Frontal cortex (tissue), 4 donors: ENCODE measurements around the gene ATP13A5. TPM values are rescaled to one million over a fixed set of nuclear protein-coding genes. Genes with fewer than 3 reads are reported as not detected.

Experiments used
- DNase-seq, 2 donors: peaks; one replicate each; pipeline ENCODE4 v3.0.0; 2012; ENCODE audit warnings: low spot score in 2 of 2
- FAIRE-seq: peaks from 2 replicates; lab custom pipeline; 2012; peaks lifted over from hg19 to GRCh38; lab: Jason Lieb, UNC
- total RNA-seq: library from RNA; depleted of rRNA; stranded (reverse); fragments of >200 nt; gene quantifications from one replicate; pipeline ENCODE4 v1.2.3, GENCODE V29; 2014
- donor health status: control.
- donor health status: control.
- donor health status: control.

The ATP13A5 gene
- total RNA-seq, 1 donor from 2014 or later, result 0.41 TPM

- no peak for FAIRE-seq
- no peak for DNase-seq
Measured at GRCh38 chr3:193271101-193271840, 107.3 kb downstream of the ATP13A5 start.

- no peak for DNase-seq
- no peak for FAIRE-seq
Measured at GRCh38 chr3:193270451-193270850, 108.1 kb downstream of the ATP13A5 start.

- FAIRE-seq (no peak), DNase-seq (no peak)
Measured at GRCh38 chr3:193269343-193270028, 109.1 kb downstream of the ATP13A5 start.

GRCh38 chr3:193262707-193263106 lies 115.8 kb downstream of the ATP13A5 start:
- FAIRE-seq, result no peak
- DNase-seq, result no peak

GRCh38 chr3:193261970-193262369 lies 116.6 kb downstream of the ATP13A5 start:
- DNase-seq (no peak), FAIRE-seq (no peak)

GRCh38 chr3:193253986-193254660 lies 124.4 kb downstream of the ATP13A5 start:
- FAIRE-seq (no peak), DNase-seq (no peak)

GRCh38 chr3:193250492-193250891 lies 128.1 kb downstream of the ATP13A5 start:
- FAIRE-seq (no peak), DNase-seq (no peak)

- FAIRE-seq (no peak), DNase-seq (no peak)
Measured at GRCh38 chr3:193248848-193249468, 129.6 kb downstream of the ATP13A5 start.

- FAIRE-seq, result no peak
Measured at GRCh38 chr3:193243571-193243970, 135.0 kb downstream of the ATP13A5 start.

GRCh38 chr3:193241716-193242115 lies 136.8 kb downstream of the ATP13A5 start:
- no peak for FAIRE-seq
- DNase-seq, result no peak

More at GRCh38 chr3:193243571-193243970, 135.0 kb downstream of the ATP13A5 start:
- DNase-seq, result no peak

- FAIRE-seq, result no peak
- DNase-seq, result peak; percentile 79 to 86
Measured at GRCh38 chr3:193240850-193241706, 137.5 kb downstream of the ATP13A5 start, which contains the start of gene PLAAT1. Gene PLAAT1 (plus strand): TSS chr3:193241222. CDS start chr3:193255651, 14,429 bp downstream.

- FAIRE-seq (no peak), DNase-seq (no peak)
Measured at GRCh38 chr3:193240436-193240849, 138.1 kb downstream of the ATP13A5 start.

GRCh38 chr3:193237030-193237429 lies 141.5 kb downstream of the ATP13A5 start:
- DNase-seq, result no peak
- no peak for FAIRE-seq

- FAIRE-seq (no peak), DNase-seq (no peak)
Measured at GRCh38 chr3:193236599-193236998, 142.0 kb downstream of the ATP13A5 start.

- DNase-seq (no peak), FAIRE-seq (no peak)
Measured at GRCh38 chr3:193231201-193231600, 147.4 kb downstream of the ATP13A5 start.

GRCh38 chr3:193230610-193231009 lies 147.9 kb downstream of the ATP13A5 start:
- no peak for DNase-seq
- no peak for FAIRE-seq

- DNase-seq, result no peak
- no peak for FAIRE-seq
Measured at GRCh38 chr3:193229851-193230420, 148.6 kb downstream of the ATP13A5 start.

- FAIRE-seq, result no peak
Measured at GRCh38 chr3:193228206-193228605, 150.3 kb downstream of the ATP13A5 start.

More at GRCh38 chr3:193228206-193228605, 150.3 kb downstream of the ATP13A5 start:
- no peak for DNase-seq
